ENCODE measurements around the gene MRPS18A. TPM values are rescaled to one million over a fixed set of nuclear protein-coding genes. Genes with fewer than 3 reads are reported as not detected.

The MRPS18A gene
- total and polyA plus RNA-seq, 9 of the 15 experiments (the other 6 are each of a cell fraction or from before 2014, with no cell fraction given), result 87.5 to 243 (median 125) TPM

DNA sequence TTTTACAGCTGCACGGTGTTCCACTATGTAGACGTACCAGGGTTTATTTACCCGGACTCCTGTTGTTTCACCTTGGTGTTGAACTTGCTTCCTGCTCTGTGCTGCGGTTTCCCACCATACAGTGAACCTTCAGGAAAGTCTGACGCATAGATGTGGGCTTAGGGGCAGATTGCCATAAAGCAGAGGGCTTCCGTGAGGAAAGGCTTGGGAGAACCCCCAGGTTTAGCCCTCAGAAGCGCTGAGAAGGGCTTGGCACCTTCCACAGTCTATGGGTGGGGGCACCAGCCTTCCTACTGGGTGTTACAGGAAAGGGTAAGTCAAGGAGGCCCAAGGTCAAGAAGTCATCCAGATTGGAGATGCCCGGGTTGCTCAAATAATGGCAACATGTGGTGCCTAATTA, 19.2 kb upstream of the MRPS18A start:
- Histone ChIP-seq H2AFZ (ENCODE audit: low read depth, low read length) (peak overlapping the region; percentile 37), H3K27me3 (ENCODE audit: control insufficient read depth in 2 of 2, insufficient read depth in 2 of 2, low read length in 2 of 2) (no peaks in the 10 kb centered on the region), H3K27ac (ENCODE audit: extremely low read depth, low read depth, low read length) (no peak overlapping the region), H3K4me3 (no peak overlapping the region), H3K4me1 (replicated peaks in 1 of 2; ENCODE audit: control insufficient read depth in 2 of 2, insufficient read depth in 2 of 2, low read length in 2 of 2) (peaks cover 17 to 62% of the 10 kb centered on the region in 2 experiments), H4K20me1 (replicated peaks; ENCODE audit: control insufficient read depth, insufficient read depth, low read length) (no peaks in the 10 kb centered on the region), H3K36me3 (ENCODE audit: control insufficient read depth, insufficient read depth, low read length) (no peaks in the 10 kb centered on the region), H3K79me2 (ENCODE audit: control insufficient read depth, insufficient read depth, low read length) (no peaks in the 10 kb centered on the region), H3K9ac (ENCODE audit: insufficient read depth in 1 of 2, low read depth in 2 of 2, low read length in 2 of 2) (no peak overlapping the region), H3K4me2 (ENCODE audit: insufficient read depth, low read length) (no peak overlapping the region), H3K9me1 (ENCODE audit: control insufficient read depth, insufficient read depth, low read length) (no peaks in the 10 kb centered on the region), H3K9me3 (replicated peaks; ENCODE audit: control insufficient read depth, insufficient read depth, low read depth, low read length) (no peaks in the 10 kb centered on the region)
- FAIRE-seq (no peak), ATAC-seq (no peak), DNase-seq (ENCODE audit: extremely low read depth in 1 of 4, low spot score in 3 of 4) (no peak)
- ChIA-PET CTCF (ENCODE audit: low intra/inter-chr PET ratio) (no interaction called here), POLR2A (interaction anchor here (0.7 to 1.4 kb wide), 3 partner anchors 10 to 15 kb away, joined by 3 to 4 read pairs (median 3); no protein-coding TSS in a partner anchor)
- intact Hi-C loops (cut with micrococcal nuclease) (no loop called here), in situ Hi-C loops (cut with MboI) (no loop called here)
- no peak for TF ChIP-seq PHB2 (IDR thresholded peaks at IDR 0.05; ENCODE audit: low read depth)
- TF ChIP-seq NR2C2 (CRISPR knock-in tag; IDR thresholded peaks at IDR 0.05), result no peak
- TF ChIP-seq NR2C2 (tag; IDR thresholded peaks at IDR 0.05), result peak; percentile 37; the same call in 1 of the 2 replicates
- 0 out of 2 replicates have a peak, but pooled peaks have one; percentile 28 for TF ChIP-seq ESRRA (IDR thresholded peaks at IDR 0.05; ENCODE audit: borderline replicate concordance, low read depth)
- WGBS (ENCODE audit: insufficient coverage, low coverage, missing lambda C conversion rate), result 32% methylated on average over 8 of the region's 8 CpGs
- BruUV-seq (replicated peaks), result no TSS peak

DNA sequence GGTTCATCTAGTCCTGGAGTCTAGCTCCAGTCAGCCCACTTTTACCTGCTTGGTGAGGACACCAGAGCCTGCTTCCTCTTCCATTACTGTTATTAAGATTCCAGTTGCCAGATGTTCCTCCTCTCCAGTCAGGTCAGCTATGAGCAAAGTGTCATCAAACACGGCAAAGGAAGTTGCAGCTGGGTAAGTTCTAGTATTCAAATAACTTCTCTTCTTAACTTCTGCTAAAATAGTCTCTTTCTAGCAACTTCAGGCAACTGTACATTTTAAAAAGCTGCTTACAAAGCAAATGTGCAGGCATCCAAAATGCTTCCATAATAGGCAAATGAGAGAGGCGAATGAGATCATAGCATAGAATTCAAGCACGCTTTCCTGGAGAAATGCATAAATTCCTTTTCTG, 18.4 kb upstream of the MRPS18A start:
- FAIRE-seq, result no peak
- POLR2A ChIA-PET, result interaction anchor here (0.6 to 1.4 kb wide), 9 partner anchors 9 to 541 kb away, joined by 3 to 6 read pairs (median 3); partner anchors contain the start of gene HSP90AB1
- H3K9ac ChIP-seq (ENCODE audit: insufficient read depth in 1 of 2, low read depth in 2 of 2, low read length in 2 of 2), result peak overlapping the region in 1 of 2 experiments; percentile 69; a peak in 1 of 4 replicates

More for the DNA sequence above, 18.4 kb upstream of the MRPS18A start:
- intact Hi-C loops (cut with micrococcal nuclease), result no loop called here
- Histone ChIP-seq H3K9me1 (ENCODE audit: control insufficient read depth, insufficient read depth, low read length) (no peaks in the 10 kb centered on the region), H3K27ac (ENCODE audit: extremely low read depth, low read depth, low read length) (no peak overlapping the region), H3K4me3 (no peak overlapping the region), H3K9me3 (replicated peaks; ENCODE audit: control insufficient read depth, insufficient read depth, low read depth, low read length) (no peaks in the 10 kb centered on the region), H4K20me1 (replicated peaks; ENCODE audit: control insufficient read depth, insufficient read depth, low read length) (no peaks in the 10 kb centered on the region), H2AFZ (ENCODE audit: low read depth, low read length) (peak overlapping the region; percentile 37), H3K4me2 (ENCODE audit: insufficient read depth, low read length) (no peak overlapping the region), H3K79me2 (ENCODE audit: control insufficient read depth, insufficient read depth, low read length) (no peaks in the 10 kb centered on the region), H3K27me3 (ENCODE audit: control insufficient read depth in 2 of 2, insufficient read depth in 2 of 2, low read length in 2 of 2) (no peaks in the 10 kb centered on the region), H3K4me1 (replicated peaks in 1 of 2; ENCODE audit: control insufficient read depth in 2 of 2, insufficient read depth in 2 of 2, low read length in 2 of 2) (peaks cover 17 to 62% of the 10 kb centered on the region in 2 experiments), H3K36me3 (ENCODE audit: control insufficient read depth, insufficient read depth, low read length) (no peaks in the 10 kb centered on the region)
- BruUV-seq (replicated peaks), result no TSS peak
- DNase-seq (ENCODE audit: extremely low read depth in 1 of 4, low spot score in 3 of 4) (no peak), ATAC-seq (no peak)
- 49% methylated on average over 3 of the region's 3 CpGs for WGBS (ENCODE audit: insufficient coverage, low coverage, missing lambda C conversion rate)
- in situ Hi-C loops (cut with MboI), result no loop called here
- TF ChIP-seq, protein P1, sequence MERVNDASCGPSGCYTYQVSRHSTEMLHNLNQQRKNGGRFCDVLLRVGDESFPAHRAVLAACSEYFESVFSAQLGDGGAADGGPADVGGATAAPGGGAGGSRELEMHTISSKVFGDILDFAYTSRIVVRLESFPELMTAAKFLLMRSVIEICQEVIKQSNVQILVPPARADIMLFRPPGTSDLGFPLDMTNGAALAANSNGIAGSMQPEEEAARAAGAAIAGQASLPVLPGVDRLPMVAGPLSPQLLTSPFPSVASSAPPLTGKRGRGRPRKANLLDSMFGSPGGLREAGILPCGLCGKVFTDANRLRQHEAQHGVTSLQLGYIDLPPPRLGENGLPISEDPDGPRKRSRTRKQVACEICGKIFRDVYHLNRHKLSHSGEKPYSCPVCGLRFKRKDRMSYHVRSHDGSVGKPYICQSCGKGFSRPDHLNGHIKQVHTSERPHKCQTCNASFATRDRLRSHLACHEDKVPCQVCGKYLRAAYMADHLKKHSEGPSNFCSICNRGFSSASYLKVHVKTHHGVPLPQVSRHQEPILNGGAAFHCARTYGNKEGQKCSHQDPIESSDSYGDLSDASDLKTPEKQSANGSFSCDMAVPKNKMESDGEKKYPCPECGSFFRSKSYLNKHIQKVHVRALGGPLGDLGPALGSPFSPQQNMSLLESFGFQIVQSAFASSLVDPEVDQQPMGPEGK (CRISPR knock-in tag; IDR thresholded peaks at IDR 0.05; ENCODE audit: borderline replicate concordance), result no peak
- TF ChIP-seq, protein P2, sequence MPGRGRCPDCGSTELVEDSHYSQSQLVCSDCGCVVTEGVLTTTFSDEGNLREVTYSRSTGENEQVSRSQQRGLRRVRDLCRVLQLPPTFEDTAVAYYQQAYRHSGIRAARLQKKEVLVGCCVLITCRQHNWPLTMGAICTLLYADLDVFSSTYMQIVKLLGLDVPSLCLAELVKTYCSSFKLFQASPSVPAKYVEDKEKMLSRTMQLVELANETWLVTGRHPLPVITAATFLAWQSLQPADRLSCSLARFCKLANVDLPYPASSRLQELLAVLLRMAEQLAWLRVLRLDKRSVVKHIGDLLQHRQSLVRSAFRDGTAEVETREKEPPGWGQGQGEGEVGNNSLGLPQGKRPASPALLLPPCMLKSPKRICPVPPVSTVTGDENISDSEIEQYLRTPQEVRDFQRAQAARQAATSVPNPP (IDR thresholded peaks at IDR 0.05; ENCODE audit: borderline replicate concordance, insufficient read depth, insufficient read length), result no peak
- TF ChIP-seq RNF2 (IDR thresholded peaks at IDR 0.05), result no peak
- TF ChIP-seq HNRNPL (IDR thresholded peaks at IDR 0.05; ENCODE audit: low read depth, low read length), result no peak
- TF ChIP-seq, protein P3, sequence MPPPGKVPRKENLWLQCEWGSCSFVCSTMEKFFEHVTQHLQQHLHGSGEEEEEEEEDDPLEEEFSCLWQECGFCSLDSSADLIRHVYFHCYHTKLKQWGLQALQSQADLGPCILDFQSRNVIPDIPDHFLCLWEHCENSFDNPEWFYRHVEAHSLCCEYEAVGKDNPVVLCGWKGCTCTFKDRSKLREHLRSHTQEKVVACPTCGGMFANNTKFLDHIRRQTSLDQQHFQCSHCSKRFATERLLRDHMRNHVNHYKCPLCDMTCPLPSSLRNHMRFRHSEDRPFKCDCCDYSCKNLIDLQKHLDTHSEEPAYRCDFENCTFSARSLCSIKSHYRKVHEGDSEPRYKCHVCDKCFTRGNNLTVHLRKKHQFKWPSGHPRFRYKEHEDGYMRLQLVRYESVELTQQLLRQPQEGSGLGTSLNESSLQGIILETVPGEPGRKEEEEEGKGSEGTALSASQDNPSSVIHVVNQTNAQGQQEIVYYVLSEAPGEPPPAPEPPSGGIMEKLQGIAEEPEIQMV (tag; conservative IDR thresholded peaks at IDR 0.05; ENCODE audit: low read depth), result no peak
- no peak for TF ChIP-seq SRSF9 (IDR thresholded peaks at IDR 0.05; ENCODE audit: borderline replicate concordance, low read depth, low read length)
- no peak for TF ChIP-seq HCFC1 (IDR thresholded peaks at IDR 0.05; ENCODE audit: low read depth, low read length)
- CTCF ChIA-PET (ENCODE audit: low intra/inter-chr PET ratio), result no interaction called here
